ENCODE results near the gene MYL10. TPM values are rescaled to one million over a fixed set of nuclear protein-coding genes. Genes with fewer than 3 reads are reported as not detected.

Gene MYL10
- total RNA-seq, 1 experiment from 2014 or later: not detected

- ChIA-PET POLR2A (no interaction called here), RAD21 (ENCODE audit: low non-redundant PET in 1 of 2, low total read pairs in 2 of 2, uncharacterized antibody in 2 of 2, unreplicated experiment in 2 of 2) (interaction anchor here in 1 of 2 experiments (0.6 kb wide), 1 partner anchor 265 kb away, joined by 3 read pairs; no protein-coding TSS in a partner anchor), CTCF (no interaction called here)
- DNase-seq (ENCODE audit: low read depth, low spot score) (no peak), ATAC-seq (no peak)
- Histone ChIP-seq H3K9me2 (ENCODE audit: insufficient read depth) (no peaks in the 10 kb centered on the region), H4K20me1 (ENCODE audit: insufficient read depth) (no peaks in the 10 kb centered on the region), H3K36me3 (ENCODE audit: control insufficient read depth in 1 of 2, insufficient read depth in 2 of 2, low read length in 2 of 2) (no peaks in the 10 kb centered on the region), H2AFZ (ENCODE audit: low read depth, low read length, poor library complexity, severe bottlenecking) (no peak overlapping the region), H3K4me3 (replicated peaks in 1 of 2; ENCODE audit: low read depth in 1 of 2, low read length in 2 of 2) (no peak overlapping the region), H3K9ac (ENCODE audit: low read length) (no peak overlapping the region), H3K4me1 (ENCODE audit: control insufficient read depth in 1 of 2, insufficient read depth in 2 of 2, low read length in 2 of 2) (peaks cover 0 to 9% of the 10 kb centered on the region in 2 experiments; a peak in 2 of 4 replicates), H3K9me3 (ENCODE audit: control insufficient read depth in 1 of 2, insufficient read depth in 1 of 2, low read depth in 1 of 2, low read length in 2 of 2) (peaks cover 0 to 7% of the 10 kb centered on the region in 2 experiments; a peak in 1 of 4 replicates), H3K4me2 (ENCODE audit: low read length) (no peak overlapping the region), H3K27me3 (ENCODE audit: insufficient read depth, low read length) (no peaks in the 10 kb centered on the region), H3K27ac (ENCODE audit: low read depth, low read length) (no peak overlapping the region), H3K79me2 (ENCODE audit: insufficient read depth, low read length) (no peaks in the 10 kb centered on the region)
- intact Hi-C loops (cut with micrococcal nuclease): no loop called here
- no peak for TF ChIP-seq EZH2phosphoT487 (IDR thresholded peaks at IDR 0.05; ENCODE audit: borderline replicate concordance)
- no peak for TF ChIP-seq REST (IDR thresholded peaks at IDR 0.05; ENCODE audit: low read depth)
- no peak for TF ChIP-seq MAX (IDR thresholded peaks at IDR 0.05)
- no peak for TF ChIP-seq JUND (IDR thresholded peaks at IDR 0.05)
- TF ChIP-seq TCF7L2 (IDR thresholded peaks at IDR 0.05; ENCODE audit: borderline replicate concordance, extremely low read depth, insufficient read depth, insufficient read length): no peak
- TF ChIP-seq CBX3 (IDR thresholded peaks at IDR 0.05; ENCODE audit: low read depth): no peak
- no peak for TF ChIP-seq ZBTB33 (IDR thresholded peaks at IDR 0.05; ENCODE audit: extremely low read depth, insufficient replicate concordance, low read length)
- no peak for TF ChIP-seq ELF1 (IDR thresholded peaks at IDR 0.05; ENCODE audit: borderline replicate concordance, low read depth)
- no peak for TF ChIP-seq FOSL1 (IDR thresholded peaks at IDR 0.05; ENCODE audit: low read depth)
- TF ChIP-seq ATF3 (IDR thresholded peaks at IDR 0.05): no peak
- no peak for TF ChIP-seq EZH2 (IDR thresholded peaks at IDR 0.05)
- no peak for TF ChIP-seq SIN3A (IDR thresholded peaks at IDR 0.05; ENCODE audit: low read depth)
- TF ChIP-seq SP1 (IDR thresholded peaks at IDR 0.05; ENCODE audit: low read depth): no peak
- TF ChIP-seq POLR2A (IDR thresholded peaks at IDR 0.05; ENCODE audit: borderline replicate concordance, extremely low read depth, insufficient read depth, insufficient read length): no peak
- no peak for TF ChIP-seq RAD21 (IDR thresholded peaks at IDR 0.05; ENCODE audit: low read depth)
- no TSS peak for BruUV-seq (replicated peaks)
Observed at GRCh38 chr7:101674439-101674838, 45.3 kb upstream of the MYL10 start.
